ENCODE results near the gene PDE4D. TPM values are rescaled to one million over a fixed set of nuclear protein-coding genes. Genes with fewer than 3 reads are reported as not detected.

The PDE4D gene
- total and polyA plus RNA-seq, 8 donors, result 1.5 to 7.1 (median 3.1) TPM

GRCh38 chr5:59246145-59246869 lies 647.2 kb downstream of the PDE4D start:
- Histone ChIP-seq H3K27ac (no peak overlapping the region), H3K27me3 (no peaks in the 10 kb centered on the region), H3K9me3 (no peaks in the 10 kb centered on the region), H3K4me1 (no peaks in the 10 kb centered on the region), H3K4me3 (no peak overlapping the region), H3K36me3 (no peaks in the 10 kb centered on the region)
- no peak for TF ChIP-seq CTCF (IDR thresholded peaks at IDR 0.05)
- FAIRE-seq, result peak; percentile 85
- no peak for ATAC-seq
- WGBS, 2 donors, result 60 to 95% methylated on average over 3 of the region's 3 CpGs
- DNase-seq, result no peak
- intact Hi-C loops (cut with DNase I), result no loop called here

- H3K27ac ChIP-seq, result no peak overlapping the region
- FAIRE-seq, result no peak
Measured at GRCh38 chr5:59245198-59245597, 648.3 kb downstream of the PDE4D start.

GRCh38 chr5:59241552-59241951 lies 652.0 kb downstream of the PDE4D start:
- intact Hi-C loops (cut with DNase I), result no loop called here
- TF ChIP-seq CTCF (IDR thresholded peaks at IDR 0.05), result no peak
- DNase-seq (no peak), FAIRE-seq (no peak), ATAC-seq (no peak)
- no peaks in the 10 kb centered on the region for H3K27me3 ChIP-seq
- 65 to 70% methylated on average over 1 of the region's 1 CpG for WGBS, 2 donors
- no peak overlapping the region for H3K27ac ChIP-seq
- H3K9me3 ChIP-seq, result no peaks in the 10 kb centered on the region
- no peaks in the 10 kb centered on the region for H3K36me3 ChIP-seq
- no peaks in the 10 kb centered on the region for H3K4me1 ChIP-seq
- H3K4me3 ChIP-seq, result no peak overlapping the region

More at GRCh38 chr5:59245198-59245597, 648.3 kb downstream of the PDE4D start:
- H3K36me3 ChIP-seq, result no peaks in the 10 kb centered on the region
- 34 to 68% methylated on average over 3 of the region's 3 CpGs for WGBS, 2 donors
- ATAC-seq, result no peak
- no peaks in the 10 kb centered on the region for H3K9me3 ChIP-seq
- no peak overlapping the region for H3K4me3 ChIP-seq
- H3K27me3 ChIP-seq, result no peaks in the 10 kb centered on the region
- intact Hi-C loops (cut with DNase I), result no loop called here
- H3K4me1 ChIP-seq, result no peaks in the 10 kb centered on the region
- TF ChIP-seq CTCF (IDR thresholded peaks at IDR 0.05), result no peak
- no peak for DNase-seq

- Histone ChIP-seq H3K27me3 (no peaks in the 10 kb centered on the region), H3K9me3 (no peaks in the 10 kb centered on the region), H3K4me3 (no peak overlapping the region), H3K4me1 (no peaks in the 10 kb centered on the region), H3K27ac (no peak overlapping the region), H3K36me3 (no peaks in the 10 kb centered on the region)
- DNase-seq, result no peak
- TF ChIP-seq CTCF (IDR thresholded peaks at IDR 0.05), result no peak
- no peak for ATAC-seq
- no peak for FAIRE-seq
- 87 to 100% methylated on average over 1 of the region's 1 CpG for WGBS, 2 donors
- intact Hi-C loops (cut with DNase I), result no loop called here
Measured at GRCh38 chr5:59241119-59241518, 652.4 kb downstream of the PDE4D start.

- no peak for TF ChIP-seq CTCF (IDR thresholded peaks at IDR 0.05)
- no peaks in the 10 kb centered on the region for H3K27me3 ChIP-seq
- no peak for FAIRE-seq
- H3K4me3 ChIP-seq, result no peak overlapping the region
- intact Hi-C loops (cut with DNase I), result no loop called here
- H3K27ac ChIP-seq, result no peak overlapping the region
- no peaks in the 10 kb centered on the region for H3K9me3 ChIP-seq
- no peaks in the 10 kb centered on the region for H3K4me1 ChIP-seq
- no peak for DNase-seq
- WGBS, 2 donors, result 89 to 91% methylated on average over 3 of the region's 3 CpGs
- H3K36me3 ChIP-seq, result no peaks in the 10 kb centered on the region
- no peak for ATAC-seq
Measured at GRCh38 chr5:59238126-59238902, 655.2 kb downstream of the PDE4D start.

Measured in pancreas (tissue), 10 donors.